Psoas muscle (tissue), 8 donors: Measurements from ENCODE around the gene SRD5A3. TPM values are rescaled to one million over a fixed set of nuclear protein-coding genes. Genes with fewer than 3 reads are reported as not detected.
A peak's percentile ranks its signal among the peaks of the same experiment; 100 is the strongest.
"Not testable (repeated sequence)": the region's sequence is repeated elsewhere in the genome, so short reads cannot be mapped to it uniquely, and the experiment has no call there.

Experiments used
- ATAC-seq, 4 donors: fragments of 200-7000 bp; cut with Tn5 transposase; one replicate each; pipeline ENCODE4 v1.9.1; 2020; ENCODE audit warnings: moderate library complexity in 3 of 4, mild to moderate bottlenecking in 2 of 4
- DNase-seq, 2 donors: peaks; one replicate each; pipeline ENCODE4 v3.0.0-alpha.2; 2020
- H3K27ac ChIP-seq: fragments of 200-600 bp; one replicate; pipeline ENCODE4 v1.8.0; 2022
- H3K27me3 ChIP-seq, 3 donors: fragments of 200-600 bp in 1 of 3; one replicate each; pipeline versions ENCODE4 v1.6.1 to v1.8.0; 2013 to 2022; ENCODE audit warnings: low read length in 2 of 3, mild to moderate bottlenecking in 2 of 3, moderate library complexity in 1 of 3; ENCODE audit not compliant: insufficient read depth in 3 of 3
- H3K36me3 ChIP-seq, 2 donors: fragments of 200-600 bp in 1 of 2; one replicate each; pipeline versions ENCODE4 v1.6.1 to v1.8.0; 2013 to 2022; ENCODE audit warnings: low read depth in 1 of 2, mild to moderate bottlenecking in 1 of 2, moderate library complexity in 1 of 2; ENCODE audit not compliant: insufficient read depth in 1 of 2
- H3K4me1 ChIP-seq: fragments of 200-600 bp; one replicate; pipeline ENCODE4 v1.8.0; 2022
- H3K4me3 ChIP-seq: fragments of 200-600 bp; one replicate; pipeline ENCODE4 v1.8.0; 2022; ENCODE audit warnings: mild to moderate bottlenecking
- H3K9me3 ChIP-seq: fragments of 200-600 bp; one replicate; pipeline ENCODE4 v1.8.0; 2022
- WGBS, 3 donors: extraction: QIAGEN DNeasy Blood & Tissue Kit; methylation state at CpG; one replicate each; pipeline versions ENCODE4 v1.1.6 to v1.1.7; 2013; 5-methylcytosine and 5-hydroxymethylcytosine counted together
- intact Hi-C, 2 donors: fragments of 100-400 bp; cut with DNase I; formaldehyde crosslinking; loops; one replicate each; pipeline versions ENCODE4 v1.11.0 to v1.14.2; 2022
- polyA plus RNA-seq, 3 donors: library from polyadenylated mRNA; stranded (reverse); fragments of 200-250 nt; gene quantifications; one replicate each; pipeline ENCODE4 v1.2.3, GENCODE V29; 2013
- total RNA-seq, 4 donors: library from RNA; stranded (reverse); fragmentation: NEBNext Ultra II Directional in 2 of 4; extraction: Animal tissue kit (Norgen Biotek cat#: 25700) in 2 of 4; gene quantifications; one replicate each; pipeline versions ENCODE4 v1.2.1 to v1.2.4, GENCODE V29; 2021 to 2023
- TF ChIP-seq, protein P1 (sequence below): fragments of 200-600 bp; IDR thresholded peaks from one replicate; pipeline ENCODE4 v1.8.0; 2022; ENCODE audit warnings: antibody characterized with exemption
- donor health status: healthy with polysubstance abuse.
- donor health status: DM: no; HTN: no; CAD: no; lungs with moderate emphysema.
- donor health status: Bipolar disorder and iron deficiency.
- donor health status: healthy.
- donor health status: DM: yes; HTN: yes; CAD: no.
- donor health status: DM: no; HTN: no; CAD: no.
- donor health status: DM: no; HTN: no; CAD: no.
- donor health status: DM: yes; HTN: yes; CAD: no.

Gene SRD5A3
- total and polyA plus RNA-seq, 7 donors = 2.1 to 8.6 (median 4.0) TPM

DNA sequence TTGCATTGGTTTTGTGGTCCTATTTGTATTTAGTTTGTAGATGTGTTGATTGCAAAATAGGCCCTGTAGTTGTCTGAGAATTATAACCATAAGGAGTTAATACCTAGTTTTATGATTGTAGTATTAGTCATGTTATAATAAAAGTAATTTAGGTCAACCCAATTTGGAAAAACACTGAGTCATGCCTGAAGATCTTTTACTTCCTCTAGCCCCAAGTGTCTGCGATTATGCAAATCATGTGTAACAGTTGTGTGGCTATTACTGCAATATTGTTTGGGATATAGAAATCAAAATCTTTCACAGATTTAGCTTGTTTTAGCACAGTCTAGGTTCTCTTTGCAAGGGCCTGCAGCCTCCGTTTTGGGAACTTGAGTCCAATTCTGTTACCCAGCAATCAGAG lies 12.6 kb downstream of the SRD5A3 start:
- no peaks in the 10 kb centered on the region for H3K9me3 ChIP-seq
- H3K4me1 ChIP-seq = peaks cover 17% of the 10 kb centered on the region
- H3K4me3 ChIP-seq = no peak overlapping the region
- DNase-seq (no peak), ATAC-seq (peak; percentile 78 to 93 (median 88))
- intact Hi-C loops = loop anchor here in 1 of 2 donors (5.0 kb wide), 1 partner anchor 39 kb away; the partner anchor contains the start of gene TMEM165
- no peaks in the 10 kb centered on the region for H3K27me3 ChIP-seq
- TF ChIP-seq, protein P1, sequence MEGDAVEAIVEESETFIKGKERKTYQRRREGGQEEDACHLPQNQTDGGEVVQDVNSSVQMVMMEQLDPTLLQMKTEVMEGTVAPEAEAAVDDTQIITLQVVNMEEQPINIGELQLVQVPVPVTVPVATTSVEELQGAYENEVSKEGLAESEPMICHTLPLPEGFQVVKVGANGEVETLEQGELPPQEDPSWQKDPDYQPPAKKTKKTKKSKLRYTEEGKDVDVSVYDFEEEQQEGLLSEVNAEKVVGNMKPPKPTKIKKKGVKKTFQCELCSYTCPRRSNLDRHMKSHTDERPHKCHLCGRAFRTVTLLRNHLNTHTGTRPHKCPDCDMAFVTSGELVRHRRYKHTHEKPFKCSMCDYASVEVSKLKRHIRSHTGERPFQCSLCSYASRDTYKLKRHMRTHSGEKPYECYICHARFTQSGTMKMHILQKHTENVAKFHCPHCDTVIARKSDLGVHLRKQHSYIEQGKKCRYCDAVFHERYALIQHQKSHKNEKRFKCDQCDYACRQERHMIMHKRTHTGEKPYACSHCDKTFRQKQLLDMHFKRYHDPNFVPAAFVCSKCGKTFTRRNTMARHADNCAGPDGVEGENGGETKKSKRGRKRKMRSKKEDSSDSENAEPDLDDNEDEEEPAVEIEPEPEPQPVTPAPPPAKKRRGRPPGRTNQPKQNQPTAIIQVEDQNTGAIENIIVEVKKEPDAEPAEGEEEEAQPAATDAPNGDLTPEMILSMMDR = no peak
- H3K27ac ChIP-seq = peak overlapping the region; percentile 70
- 61 to 67% (median 63%) methylated on average over 2 of the region's 2 CpGs for WGBS, 3 donors
- H3K36me3 ChIP-seq = peaks cover 0 to 6% of the 10 kb centered on the region in 2 donors

DNA sequence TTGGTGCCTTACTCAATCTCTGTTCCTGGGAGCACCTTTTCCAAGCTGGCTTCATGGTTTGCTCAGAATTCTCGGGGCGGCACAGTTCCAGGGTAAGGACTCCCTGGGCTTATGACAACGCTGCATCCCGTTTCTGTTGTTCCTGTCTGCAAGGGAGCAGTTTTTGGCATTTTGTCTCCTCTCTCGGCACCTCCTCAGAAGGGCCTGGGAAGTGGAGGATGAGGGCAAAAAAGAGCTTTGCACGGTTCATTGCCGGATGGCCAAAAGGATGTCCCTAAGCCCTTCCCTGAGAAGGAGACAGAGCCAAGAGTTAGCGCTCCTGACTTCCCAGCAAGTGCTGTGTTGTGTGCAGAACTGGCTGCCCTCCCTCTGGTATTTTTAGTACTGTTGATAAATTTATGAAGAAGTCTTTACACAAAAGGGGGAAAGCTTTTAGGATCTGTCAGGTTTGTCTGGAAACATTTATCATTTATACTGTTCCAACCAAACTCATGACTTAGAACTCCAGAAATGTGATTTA lies 13.4 kb downstream of the SRD5A3 start:
- Histone ChIP-seq H3K27ac (peak overlapping the region; percentile 70), H3K4me1 (peaks cover 17% of the 10 kb centered on the region), H3K27me3 (no peaks in the 10 kb centered on the region), H3K4me3 (no peak overlapping the region), H3K36me3 (peaks cover 0 to under 1% of the 10 kb centered on the region in 2 donors), H3K9me3 (no peaks in the 10 kb centered on the region)
- intact Hi-C loops = loop anchor here in 1 of 2 donors (5.0 kb wide), 1 partner anchor 38 kb away; the partner anchor contains the start of gene TMEM165
- 64 to 67% (median 65%) methylated on average over 8 of the region's 8 CpGs for WGBS, 3 donors
- TF ChIP-seq, protein P1 = no peak
- ATAC-seq (peak; percentile 50 to 74 (median 64)), DNase-seq (peak in 1 of 2 donors; percentile 40)

DNA sequence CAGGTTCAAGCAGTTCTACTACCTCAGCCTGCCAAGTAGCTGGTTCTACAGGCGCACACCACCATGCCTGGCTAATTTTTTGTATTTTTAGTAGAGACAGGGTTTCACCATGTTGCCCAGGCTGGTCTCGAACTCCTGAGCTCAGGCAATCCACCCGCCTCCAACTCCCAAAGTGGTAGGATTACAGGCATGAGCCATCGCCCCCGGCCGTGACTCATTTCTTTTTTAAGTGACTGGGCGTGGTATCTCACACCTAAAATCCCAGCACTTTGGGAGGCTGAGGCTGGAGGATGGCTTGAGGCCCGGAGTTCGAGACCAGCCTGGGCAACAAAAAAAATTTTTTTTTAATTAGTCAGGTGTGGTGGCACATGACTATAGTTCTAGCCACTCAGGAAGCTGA lies 16.9 kb downstream of the SRD5A3 start:
- H3K27ac ChIP-seq, H3K27me3 ChIP-seq, H3K9me3 ChIP-seq, ATAC-seq, H3K4me3 ChIP-seq, DNase-seq, intact Hi-C loops: not testable (repeated sequence)
- Histone ChIP-seq H3K36me3 (peaks cover 0 to 24% of the 10 kb centered on the region in 2 donors), H3K4me1 (peaks cover 17% of the 10 kb centered on the region)
- 96% methylated on average over 9 of the region's 9 CpGs for WGBS, 3 donors

DNA sequence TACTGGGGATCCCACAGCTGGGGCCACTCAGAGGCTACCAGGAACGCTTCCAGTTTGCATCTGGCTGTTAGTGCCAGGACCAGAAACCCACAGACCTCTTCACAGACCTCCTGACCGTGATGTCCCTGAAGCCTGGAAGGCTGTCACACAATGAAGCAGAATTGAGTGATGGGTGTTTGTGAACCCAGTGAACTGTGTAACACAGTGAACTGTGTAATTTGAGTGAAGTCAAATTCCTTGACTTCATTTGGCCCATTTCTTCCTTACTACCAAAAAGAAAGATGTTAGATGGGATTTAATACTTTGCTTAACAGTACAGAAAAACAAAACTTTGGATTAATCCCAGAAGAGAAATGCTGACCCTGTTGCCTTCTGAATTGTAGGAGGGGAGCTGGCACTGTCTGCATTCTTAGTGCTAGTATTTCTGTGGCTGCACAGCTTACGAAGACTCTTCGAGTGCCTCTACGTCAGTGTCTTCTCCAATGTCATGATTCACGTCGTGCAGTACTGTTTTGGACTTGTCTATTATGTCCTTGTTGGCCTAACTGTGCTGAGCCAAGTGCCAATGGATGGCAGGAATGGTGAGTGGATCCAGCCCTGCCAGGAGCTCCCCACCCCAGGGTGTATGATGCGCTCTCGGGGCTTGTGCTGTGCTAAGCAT lies 17.8 kb downstream of the SRD5A3 start:
- 73 to 80% (median 74%) methylated on average over 9 of the region's 9 CpGs for WGBS, 3 donors
- ATAC-seq = peak; percentile 38 to 77 (median 60)
- Histone ChIP-seq H3K4me1 (peaks cover 9% of the 10 kb centered on the region), H3K27me3 (no peaks in the 10 kb centered on the region), H3K9me3 (no peaks in the 10 kb centered on the region), H3K4me3 (no peak overlapping the region), H3K36me3 (peaks cover 0 to 24% of the 10 kb centered on the region in 2 donors), H3K27ac (no peak overlapping the region)
- peak in 1 of 2 donors; percentile 24 for DNase-seq
- intact Hi-C loops = no loop called here
- TF ChIP-seq, protein P1 = no peak

DNA sequence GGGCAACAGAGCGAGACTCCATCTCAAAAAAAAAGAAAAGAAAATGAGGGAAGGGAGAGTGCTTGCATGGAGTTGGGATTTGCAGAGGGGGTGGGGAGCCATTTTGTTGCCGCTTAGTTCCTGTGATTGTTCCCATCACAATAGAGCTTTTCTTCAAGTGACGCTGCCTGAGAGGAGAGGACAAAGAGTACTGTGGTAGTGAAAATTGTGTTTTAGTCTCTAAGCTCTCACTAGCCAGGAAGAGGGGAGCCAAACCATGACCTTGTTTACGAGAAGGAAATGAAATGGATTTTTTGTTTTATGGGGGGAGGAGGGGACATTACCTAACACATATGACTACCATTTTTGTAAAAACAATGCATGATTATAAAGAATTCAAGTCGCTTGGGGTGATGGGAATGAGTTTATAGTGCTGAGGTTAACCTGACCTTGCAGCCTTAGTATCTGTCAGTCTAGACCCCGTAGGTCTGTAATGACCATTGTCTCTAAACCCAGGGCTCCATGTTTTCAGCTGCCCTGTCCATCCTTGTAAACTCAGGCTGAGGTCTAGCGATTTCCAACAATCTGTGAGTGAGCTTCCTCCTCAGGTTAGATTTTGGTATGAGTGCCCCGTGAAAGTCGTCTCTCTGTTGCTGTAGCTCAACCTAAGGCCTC lies 18.8 kb downstream of the SRD5A3 start:
- no peaks in the 10 kb centered on the region for H3K4me1 ChIP-seq
- WGBS, 3 donors = 87 to 88% (median 87%) methylated on average over 9 of the region's 9 CpGs
- H3K27me3 ChIP-seq = no peaks in the 10 kb centered on the region
- DNase-seq = no peak
- intact Hi-C loops = no loop called here
- TF ChIP-seq, protein P1 = no peak
- H3K4me3 ChIP-seq = no peak overlapping the region
- no peak overlapping the region for H3K27ac ChIP-seq
- ATAC-seq = no peak
- H3K9me3 ChIP-seq = no peaks in the 10 kb centered on the region
- H3K36me3 ChIP-seq = peaks cover 0 to 29% of the 10 kb centered on the region in 2 donors
